ENCODE results near the gene MGAT4C.

MGAT4C gene

DNA sequence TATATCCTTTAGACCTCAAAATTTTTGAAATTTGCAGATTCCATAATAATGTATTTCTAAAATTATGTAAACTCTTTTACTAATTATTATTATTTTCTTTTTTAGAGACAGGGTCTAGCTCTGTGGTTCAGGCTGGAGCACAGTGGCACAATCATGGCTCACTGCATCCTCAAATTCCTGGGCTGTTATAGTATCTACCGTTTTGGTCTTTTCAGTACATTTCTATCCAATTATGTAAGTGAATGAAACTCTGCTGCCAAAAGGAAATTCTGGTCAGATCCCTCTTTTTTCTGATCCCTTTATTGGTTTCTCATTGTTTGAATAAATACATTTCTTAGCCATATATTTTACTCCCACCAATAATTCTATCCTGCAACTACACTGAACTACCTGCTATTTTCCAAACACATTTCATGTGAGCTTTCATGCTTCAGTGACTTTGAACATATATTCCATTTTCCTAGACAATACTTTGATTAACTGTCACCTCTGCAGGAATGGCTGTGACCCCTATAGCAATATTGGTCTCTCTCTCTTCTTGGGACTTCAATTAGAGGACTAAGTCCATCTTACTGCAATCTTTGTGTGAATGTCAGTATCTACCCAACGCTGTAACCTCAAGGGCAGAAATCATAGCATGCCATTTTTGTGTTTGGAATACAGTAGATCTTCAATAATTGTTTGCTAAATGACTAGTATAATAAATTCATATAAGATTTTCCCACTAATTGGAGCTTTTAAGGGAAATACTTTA, 198.9 kb downstream of the MGAT4C start:
- Histone ChIP-seq H3K27ac (no peak overlapping the region), H3K27me3 (no peaks in the 10 kb centered on the region), H3K36me3 (no peaks in the 10 kb centered on the region), H3K9me3 (no peaks in the 10 kb centered on the region), H3K4me3 (ENCODE audit: low read depth in 1 of 2, low read length in 1 of 2) (no peak overlapping the region), H3K4me1 (ENCODE audit: control insufficient read depth in 1 of 2, insufficient read depth in 1 of 2, low read depth in 1 of 2, low read length in 1 of 2) (no peaks in the 10 kb centered on the region)
- TF ChIP-seq, protein P1, sequence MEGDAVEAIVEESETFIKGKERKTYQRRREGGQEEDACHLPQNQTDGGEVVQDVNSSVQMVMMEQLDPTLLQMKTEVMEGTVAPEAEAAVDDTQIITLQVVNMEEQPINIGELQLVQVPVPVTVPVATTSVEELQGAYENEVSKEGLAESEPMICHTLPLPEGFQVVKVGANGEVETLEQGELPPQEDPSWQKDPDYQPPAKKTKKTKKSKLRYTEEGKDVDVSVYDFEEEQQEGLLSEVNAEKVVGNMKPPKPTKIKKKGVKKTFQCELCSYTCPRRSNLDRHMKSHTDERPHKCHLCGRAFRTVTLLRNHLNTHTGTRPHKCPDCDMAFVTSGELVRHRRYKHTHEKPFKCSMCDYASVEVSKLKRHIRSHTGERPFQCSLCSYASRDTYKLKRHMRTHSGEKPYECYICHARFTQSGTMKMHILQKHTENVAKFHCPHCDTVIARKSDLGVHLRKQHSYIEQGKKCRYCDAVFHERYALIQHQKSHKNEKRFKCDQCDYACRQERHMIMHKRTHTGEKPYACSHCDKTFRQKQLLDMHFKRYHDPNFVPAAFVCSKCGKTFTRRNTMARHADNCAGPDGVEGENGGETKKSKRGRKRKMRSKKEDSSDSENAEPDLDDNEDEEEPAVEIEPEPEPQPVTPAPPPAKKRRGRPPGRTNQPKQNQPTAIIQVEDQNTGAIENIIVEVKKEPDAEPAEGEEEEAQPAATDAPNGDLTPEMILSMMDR (IDR thresholded peaks at IDR 0.05) = no peak

- TF ChIP-seq, protein P1 (IDR thresholded peaks at IDR 0.05) = no peak
- Histone ChIP-seq H3K36me3 (no peaks in the 10 kb centered on the region), H3K27ac (no peak overlapping the region), H3K27me3 (no peaks in the 10 kb centered on the region), H3K4me1 (ENCODE audit: control insufficient read depth in 1 of 2, insufficient read depth in 1 of 2, low read depth in 1 of 2, low read length in 1 of 2) (no peaks in the 10 kb centered on the region), H3K9me3 (no peaks in the 10 kb centered on the region), H3K4me3 (ENCODE audit: low read depth in 1 of 2, low read length in 1 of 2) (no peak overlapping the region)
Measured at GRCh38 chr12:86052921-86053320, 203.3 kb downstream of the MGAT4C start.

DNA sequence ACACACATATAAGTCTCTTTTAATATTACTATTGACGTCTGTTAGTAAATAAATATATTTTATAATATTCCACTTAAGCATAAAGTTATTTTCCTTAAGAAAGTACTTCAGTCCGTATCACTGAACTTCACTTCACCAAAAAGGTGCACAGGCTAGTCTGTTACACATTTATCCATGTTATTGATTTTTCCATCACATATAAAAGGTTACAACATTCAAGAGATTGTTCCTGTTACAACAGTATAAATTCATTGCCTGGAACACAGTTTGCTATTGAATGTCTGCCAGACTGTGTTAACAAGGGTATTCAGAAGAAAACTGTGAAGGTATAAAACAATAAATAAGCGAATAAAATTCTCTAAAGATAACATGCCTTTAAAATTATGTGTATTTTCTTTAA, 206.2 kb downstream of the MGAT4C start:
- H3K9me3 ChIP-seq = no peaks in the 10 kb centered on the region
- H3K4me1 ChIP-seq (ENCODE audit: control insufficient read depth in 1 of 2, insufficient read depth in 1 of 2, low read depth in 1 of 2, low read length in 1 of 2) = no peaks in the 10 kb centered on the region
- H3K27me3 ChIP-seq = no peaks in the 10 kb centered on the region
- TF ChIP-seq, protein P1 (IDR thresholded peaks at IDR 0.05) = no peak
- no peak overlapping the region for H3K27ac ChIP-seq
- H3K36me3 ChIP-seq = no peaks in the 10 kb centered on the region
- H3K4me3 ChIP-seq (ENCODE audit: low read depth in 1 of 2, low read length in 1 of 2) = no peak overlapping the region

GRCh38 chr12:86044396-86044795, 211.8 kb downstream of the MGAT4C start:
- Histone ChIP-seq H3K27me3 (no peaks in the 10 kb centered on the region), H3K4me1 (ENCODE audit: control insufficient read depth in 1 of 2, insufficient read depth in 1 of 2, low read depth in 1 of 2, low read length in 1 of 2) (no peaks in the 10 kb centered on the region), H3K36me3 (no peaks in the 10 kb centered on the region), H3K27ac (no peak overlapping the region), H3K4me3 (ENCODE audit: low read depth in 1 of 2, low read length in 1 of 2) (no peak overlapping the region), H3K9me3 (no peaks in the 10 kb centered on the region)
- TF ChIP-seq, protein P1 (IDR thresholded peaks at IDR 0.05) = no peak

DNA sequence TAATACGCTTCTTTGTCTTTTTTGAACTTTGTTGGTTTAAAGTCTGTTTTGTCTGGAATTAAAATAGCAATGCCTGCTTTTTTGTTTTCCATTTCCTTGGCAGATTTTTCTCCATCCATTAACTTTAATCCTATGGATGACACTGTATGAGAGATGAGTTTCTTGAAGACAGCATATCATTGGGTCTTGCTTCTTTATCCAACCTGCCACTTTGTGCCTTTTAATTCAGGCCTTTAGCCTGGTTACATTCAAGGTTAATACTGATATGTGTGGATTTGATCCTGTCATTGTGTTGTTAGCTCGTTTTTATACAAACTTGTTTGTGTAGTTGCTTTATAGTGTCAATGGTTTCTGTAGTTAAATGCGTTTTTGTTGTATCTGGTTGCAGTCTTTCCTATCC, 214.1 kb downstream of the MGAT4C start:
- no peak overlapping the region for H3K27ac ChIP-seq
- H3K36me3 ChIP-seq = no peaks in the 10 kb centered on the region
- no peaks in the 10 kb centered on the region for H3K27me3 ChIP-seq
- H3K4me1 ChIP-seq (ENCODE audit: control insufficient read depth in 1 of 2, insufficient read depth in 1 of 2, low read depth in 1 of 2, low read length in 1 of 2) = no peaks in the 10 kb centered on the region
- TF ChIP-seq, protein P1 (IDR thresholded peaks at IDR 0.05) = no peak
- no peaks in the 10 kb centered on the region for H3K9me3 ChIP-seq
- no peak overlapping the region for H3K4me3 ChIP-seq (ENCODE audit: low read depth in 1 of 2, low read length in 1 of 2)
